Jurkat, Clone E6-1 (cell line): ENCODE data around the gene MOV10L1.

Source experiments
- DNase-seq: peaks from one replicate; pipeline ENCODE4 v3.0.0-alpha.2; 2011; ENCODE audit warnings: low read depth, low spot score
- H3K4me3 ChIP-seq: 2 replicates; pipeline ENCODE4 v1.5.1; 2011; ENCODE audit warnings: mild to moderate bottlenecking, low read length, control low read depth, moderate library complexity

Gene MOV10L1

DNA sequence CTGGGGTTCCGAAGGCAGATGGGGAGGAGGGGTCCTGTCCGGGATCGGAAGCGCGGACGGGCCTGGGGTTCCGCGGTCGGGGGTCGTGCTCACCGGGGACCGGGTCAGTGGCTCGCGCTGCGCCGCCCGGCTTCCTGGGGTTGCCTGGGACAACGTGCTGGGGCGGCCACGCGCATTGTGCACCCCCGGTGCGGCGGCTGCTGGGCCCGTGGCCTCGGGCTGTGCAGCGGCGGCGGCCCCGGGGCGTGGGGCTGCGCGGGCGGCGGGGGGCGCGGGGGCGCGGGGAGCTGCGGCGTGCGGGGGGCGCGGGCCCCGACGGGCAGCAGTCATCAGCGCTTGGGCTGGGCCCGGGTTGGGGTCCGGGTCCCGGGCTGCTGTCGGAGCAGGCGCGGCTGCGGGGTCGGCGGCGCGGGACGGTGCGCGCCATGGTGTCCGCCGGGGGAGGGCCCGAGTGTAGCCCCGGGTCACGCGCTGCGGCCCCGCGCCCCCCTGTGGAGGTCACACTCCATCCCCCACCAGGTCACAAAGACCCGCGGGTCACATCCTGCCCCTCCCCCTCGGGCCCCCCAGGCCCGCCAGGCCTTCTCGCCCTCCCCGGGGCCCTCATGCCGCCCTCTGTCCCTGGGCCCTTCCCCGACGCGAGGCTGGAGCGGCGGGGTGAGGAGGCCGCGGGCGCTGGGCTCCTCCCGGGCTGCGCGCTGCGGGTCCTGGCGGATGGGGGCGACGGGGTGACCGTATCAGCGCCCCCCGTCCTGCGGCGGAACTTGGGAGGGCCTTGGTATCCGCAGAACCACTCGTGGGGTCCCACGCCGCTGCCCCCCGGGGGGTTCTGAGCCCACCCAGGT, 31.5 kb upstream of the MOV10L1 start, which contains the start of gene TTLL8:
Gene TTLL8 (minus strand): TSS at position 238 of the 845 bp plus-strand sequence.
- no peak for DNase-seq
- H3K4me3 ChIP-seq, result no peak within 1 kb of the TSS

DNA sequence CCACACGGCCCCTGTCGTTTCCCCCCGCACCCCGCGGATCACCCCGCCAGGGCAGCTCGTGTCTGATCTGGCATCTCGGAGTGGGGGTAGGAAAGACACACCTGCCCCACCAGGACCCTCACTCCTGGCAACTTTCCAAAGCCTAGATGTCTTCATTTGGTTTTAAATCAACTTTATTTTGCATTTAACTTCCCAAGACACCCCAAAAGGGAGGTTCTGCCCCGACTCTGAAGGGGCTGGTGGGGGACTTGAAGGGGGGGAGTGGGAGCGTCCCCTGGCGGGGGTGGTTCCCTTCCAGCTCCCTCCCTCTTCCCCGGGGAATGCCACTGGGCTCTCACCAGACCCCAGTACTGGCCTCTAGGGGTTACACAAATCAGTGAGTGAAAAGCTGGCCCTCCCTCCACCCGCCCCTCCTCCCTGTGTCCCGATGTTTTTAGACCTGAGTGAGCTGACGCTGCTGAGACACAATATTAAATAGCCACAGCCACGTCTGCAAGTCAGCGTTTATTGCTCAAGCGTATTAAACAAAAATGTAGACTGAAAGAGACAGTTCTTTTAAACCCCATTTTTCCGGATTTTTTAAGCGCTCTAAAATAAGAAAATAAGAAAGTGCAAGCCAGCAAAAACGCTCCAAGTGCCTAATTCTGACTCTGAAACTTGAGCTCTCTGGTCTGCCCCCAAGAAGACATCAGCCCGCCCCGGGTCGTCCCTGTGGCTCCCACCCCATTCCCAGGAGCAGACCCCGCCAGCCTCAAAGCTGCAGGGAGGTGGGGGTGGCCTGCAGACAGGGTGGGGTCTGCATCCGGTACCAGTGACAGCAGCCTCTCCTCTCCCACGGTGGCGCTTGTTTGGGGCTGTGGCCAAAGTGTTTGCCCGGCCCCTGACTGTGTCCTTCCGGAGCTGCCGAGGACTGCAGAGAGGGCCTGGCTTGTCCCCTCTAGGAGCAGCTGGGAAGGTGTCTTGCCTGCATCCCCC, 30.6 kb upstream of the MOV10L1 start:
- H3K4me3 ChIP-seq, result no peak overlapping the region
- no peak for DNase-seq

DNA sequence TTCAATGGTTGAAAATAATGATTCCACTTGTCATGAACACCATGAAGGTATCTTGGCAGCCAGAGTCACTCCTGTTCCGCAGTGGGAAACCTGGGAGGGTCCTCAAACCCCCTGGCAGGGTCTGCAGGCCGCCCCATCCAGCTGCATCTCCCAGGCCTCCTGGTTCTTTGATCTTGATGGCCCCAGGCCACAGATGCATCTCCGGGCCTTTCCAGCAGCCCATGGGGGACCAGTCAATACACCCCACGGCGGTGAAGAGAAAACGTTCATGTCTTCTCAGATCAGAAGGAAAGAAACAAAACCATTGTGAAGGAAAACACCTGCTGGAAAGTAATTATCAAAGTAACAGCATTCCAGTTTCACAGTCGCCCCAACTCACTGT, 29.9 kb upstream of the MOV10L1 start:
- DNase-seq, result no peak
- no peak overlapping the region for H3K4me3 ChIP-seq

DNA sequence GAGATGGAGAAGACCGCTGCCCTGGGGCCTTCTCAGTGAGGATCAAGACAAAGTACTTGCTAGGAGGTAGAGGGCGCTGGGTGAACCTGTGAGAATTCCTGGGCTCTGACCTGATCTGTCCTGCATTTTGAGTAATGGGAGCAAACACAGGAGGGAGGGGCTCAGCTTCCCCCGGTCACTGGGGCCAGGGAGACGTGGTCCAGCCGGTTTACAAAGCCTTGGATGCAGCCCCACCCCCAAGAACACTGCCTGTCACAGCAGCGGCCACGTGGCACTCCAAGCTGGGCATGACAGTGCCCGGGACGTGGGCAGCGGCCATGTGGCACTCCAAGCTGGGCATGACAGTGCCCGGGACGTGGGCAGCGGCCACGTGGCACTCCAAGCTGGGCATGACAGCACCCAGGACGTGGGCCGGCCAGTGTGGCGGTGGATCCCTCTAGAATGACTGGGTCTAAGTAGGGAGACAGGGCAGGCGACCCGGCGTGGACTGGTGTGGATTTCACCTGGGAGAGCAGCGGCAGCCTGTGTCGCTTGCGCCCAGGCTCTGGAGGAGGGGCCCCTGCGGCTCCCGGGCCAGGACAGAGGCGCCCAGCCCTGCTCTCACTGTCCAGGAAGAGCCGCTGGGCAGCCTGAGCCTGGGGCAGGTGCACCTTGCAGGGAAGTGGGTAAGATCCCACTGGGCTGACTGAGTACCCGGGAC, 29.2 kb upstream of the MOV10L1 start:
- DNase-seq, result no peak

GRCh38 chr22:50061141-50061823, 28.5 kb upstream of the MOV10L1 start:
- DNase-seq, result no peak
- no peak overlapping the region for H3K4me3 ChIP-seq

More for the DNA sequence above, 29.2 kb upstream of the MOV10L1 start:
- no peak overlapping the region for H3K4me3 ChIP-seq

DNA sequence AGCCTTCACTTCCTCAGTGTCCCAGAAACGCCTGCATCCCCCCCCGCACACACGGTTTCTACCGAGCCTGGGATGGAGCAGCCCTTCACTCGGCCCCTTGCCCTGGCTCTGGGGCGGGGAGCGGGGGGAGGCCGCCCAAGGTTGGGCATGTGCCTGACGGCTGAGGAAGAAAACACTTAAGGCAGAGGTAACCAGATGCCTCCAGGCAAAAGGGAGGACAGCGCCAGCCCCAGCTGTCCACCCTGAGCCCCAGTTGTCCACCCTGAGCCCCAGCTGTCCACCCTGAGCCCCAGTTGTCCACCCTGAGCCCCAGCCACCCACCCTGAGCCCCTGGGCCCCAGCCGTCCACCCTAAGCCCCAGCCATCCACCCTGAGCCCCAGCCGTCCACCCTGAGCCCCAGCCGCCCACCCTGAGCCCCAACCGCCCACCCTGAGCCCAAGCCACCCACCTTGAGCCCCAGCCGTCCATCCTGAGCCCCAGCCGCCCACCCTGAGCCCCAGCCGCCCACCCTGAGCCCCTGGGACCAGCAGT, 27.9 kb upstream of the MOV10L1 start:
- H3K4me3 ChIP-seq, result no peak overlapping the region
- DNase-seq, result no peak

DNA sequence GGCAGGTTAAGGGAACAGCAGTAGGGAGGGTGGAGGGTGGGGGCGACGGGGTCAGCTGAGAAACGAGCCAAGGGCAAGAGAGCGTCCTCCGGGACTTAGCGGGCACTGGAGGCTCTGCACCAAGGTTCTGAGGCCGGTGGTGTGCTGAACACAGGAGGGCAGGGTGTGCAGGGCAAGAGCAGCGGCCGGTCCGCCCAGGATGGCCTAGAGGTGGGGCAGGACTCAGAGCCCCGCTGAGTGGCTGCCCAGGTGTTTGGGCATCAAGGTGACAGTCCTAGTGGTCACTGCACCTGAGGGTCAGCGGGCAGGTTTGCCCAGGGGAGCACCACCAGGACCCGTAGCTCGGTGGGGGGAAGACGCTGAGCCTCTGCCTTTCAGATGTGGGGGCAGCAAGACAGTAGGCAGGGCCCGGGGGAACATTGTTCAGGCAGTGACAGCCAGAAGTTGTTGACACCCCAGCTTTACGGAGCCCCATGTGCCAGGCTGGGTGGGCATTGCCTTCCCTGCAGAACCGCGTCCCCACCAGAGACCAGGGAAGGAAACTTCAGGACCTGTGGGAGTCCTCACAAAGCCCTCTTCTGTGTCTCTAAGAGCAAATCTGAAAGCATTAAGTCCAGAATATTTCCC, 27.2 kb upstream of the MOV10L1 start:
- no peak overlapping the region for H3K4me3 ChIP-seq
- no peak for DNase-seq

- no peak for DNase-seq
- no peak overlapping the region for H3K4me3 ChIP-seq
Observed at GRCh38 chr22:50063589-50064393, 26.0 kb upstream of the MOV10L1 start.

DNA sequence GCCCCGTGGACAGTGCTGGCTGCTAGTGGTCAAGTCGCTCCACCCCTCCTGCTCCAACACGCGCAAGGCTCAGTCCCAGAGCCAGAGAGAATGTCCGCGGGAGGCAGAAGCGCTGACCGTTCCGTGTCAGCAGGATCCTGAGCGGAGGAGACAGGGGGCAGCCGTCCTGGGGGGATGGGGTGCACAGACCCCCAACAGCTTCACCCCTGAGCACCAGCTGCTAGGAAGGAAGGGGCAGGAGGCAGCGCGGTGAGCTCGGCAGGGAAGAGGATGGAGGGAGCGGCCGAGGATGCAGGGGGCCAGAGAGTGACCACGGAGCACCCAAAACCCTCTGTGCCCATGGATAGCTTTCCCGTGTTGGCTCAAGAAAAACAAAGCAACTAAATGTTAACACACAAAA, 25.4 kb upstream of the MOV10L1 start:
- no peak for DNase-seq
- no peak overlapping the region for H3K4me3 ChIP-seq

DNA sequence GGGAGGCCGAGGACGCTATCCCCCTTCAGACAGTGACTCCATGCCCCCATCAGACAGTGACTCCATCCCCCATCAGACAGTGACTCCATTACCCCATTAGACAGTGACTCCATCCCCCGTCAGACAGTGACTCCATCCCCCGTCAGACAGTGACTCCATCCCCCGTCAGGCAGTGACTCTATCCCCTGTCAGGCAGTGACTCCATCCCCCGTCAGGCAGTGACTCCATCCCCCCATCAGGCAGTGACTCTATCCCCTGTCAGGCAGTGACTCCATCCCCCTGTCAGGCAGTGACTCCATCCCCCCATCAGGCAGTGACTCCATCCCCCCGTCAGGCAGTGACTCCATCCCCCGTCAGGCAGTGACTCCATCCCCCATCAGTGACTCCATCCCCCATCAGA, 22.6 kb upstream of the MOV10L1 start:
- no peak overlapping the region for H3K4me3 ChIP-seq
- DNase-seq, result no peak

DNA sequence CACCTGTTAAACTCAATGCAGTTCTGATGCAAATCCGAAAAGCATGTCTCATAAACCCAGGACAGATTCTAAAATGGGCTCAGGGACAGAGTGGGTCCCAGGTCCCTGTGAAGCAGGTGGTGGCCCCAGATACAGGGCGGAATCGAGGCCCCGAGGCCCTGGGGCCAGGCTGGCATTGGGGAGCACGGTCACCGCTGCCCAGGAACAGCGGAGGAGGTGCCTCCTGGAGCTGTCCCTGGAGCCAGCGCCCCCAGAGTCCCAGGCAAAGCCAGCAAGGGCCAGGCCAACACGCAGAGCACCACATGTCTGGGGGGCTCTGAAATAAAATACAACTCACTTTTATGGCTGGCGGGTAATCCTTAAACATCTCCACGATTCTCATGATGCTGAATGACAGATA, 21.7 kb upstream of the MOV10L1 start:
- DNase-seq, result no peak

DNA sequence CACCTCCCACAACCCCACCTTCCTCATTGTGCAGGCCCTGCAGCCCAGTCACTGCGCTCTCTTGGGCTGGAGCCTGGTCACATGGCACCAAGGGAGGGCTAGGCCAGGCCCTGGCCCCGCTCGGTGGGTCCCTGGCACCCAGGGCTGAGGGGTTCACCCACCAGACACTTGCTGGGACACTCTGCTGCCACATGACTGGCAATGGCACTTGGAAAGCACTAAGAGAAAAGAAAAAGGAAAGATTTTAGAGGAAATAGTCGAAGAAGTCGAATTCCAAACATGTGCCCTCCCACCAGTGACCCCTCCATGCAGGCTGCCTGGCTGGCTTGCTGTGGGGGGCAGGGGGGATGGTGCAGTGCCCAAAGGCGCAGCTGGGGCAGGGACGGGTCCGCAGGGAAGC, 19.4 kb upstream of the MOV10L1 start:
- DNase-seq, result no peak
- no peak overlapping the region for H3K4me3 ChIP-seq

More for the DNA sequence above, 21.7 kb upstream of the MOV10L1 start:
- H3K4me3 ChIP-seq, result no peak overlapping the region

GRCh38 chr22:50071432-50072166, 18.2 kb upstream of the MOV10L1 start:
- no peak overlapping the region for H3K4me3 ChIP-seq
- DNase-seq, result no peak

- H3K4me3 ChIP-seq, result no peak overlapping the region
- no peak for DNase-seq
Observed at GRCh38 chr22:50072167-50072555, 17.6 kb upstream of the MOV10L1 start.

GRCh38 chr22:50072714-50073538, 16.9 kb upstream of the MOV10L1 start:
- DNase-seq, result no peak

GRCh38 chr22:50074056-50074455, 15.8 kb upstream of the MOV10L1 start:
- DNase-seq, result no peak

More at GRCh38 chr22:50072714-50073538, 16.9 kb upstream of the MOV10L1 start:
- no peak overlapping the region for H3K4me3 ChIP-seq

More at GRCh38 chr22:50074056-50074455, 15.8 kb upstream of the MOV10L1 start:
- H3K4me3 ChIP-seq, result no peak overlapping the region
